ENCODE data around the gene PTTG1IP. TPM values are rescaled to one million over a fixed set of nuclear protein-coding genes. Genes with fewer than 3 reads are reported as not detected.

PTTG1IP gene
- total and polyA plus RNA-seq, 2 of the 13 experiments (the other 11 are each of a cell fraction or from before 2014, with no cell fraction given) = 161 to 700 TPM

DNA sequence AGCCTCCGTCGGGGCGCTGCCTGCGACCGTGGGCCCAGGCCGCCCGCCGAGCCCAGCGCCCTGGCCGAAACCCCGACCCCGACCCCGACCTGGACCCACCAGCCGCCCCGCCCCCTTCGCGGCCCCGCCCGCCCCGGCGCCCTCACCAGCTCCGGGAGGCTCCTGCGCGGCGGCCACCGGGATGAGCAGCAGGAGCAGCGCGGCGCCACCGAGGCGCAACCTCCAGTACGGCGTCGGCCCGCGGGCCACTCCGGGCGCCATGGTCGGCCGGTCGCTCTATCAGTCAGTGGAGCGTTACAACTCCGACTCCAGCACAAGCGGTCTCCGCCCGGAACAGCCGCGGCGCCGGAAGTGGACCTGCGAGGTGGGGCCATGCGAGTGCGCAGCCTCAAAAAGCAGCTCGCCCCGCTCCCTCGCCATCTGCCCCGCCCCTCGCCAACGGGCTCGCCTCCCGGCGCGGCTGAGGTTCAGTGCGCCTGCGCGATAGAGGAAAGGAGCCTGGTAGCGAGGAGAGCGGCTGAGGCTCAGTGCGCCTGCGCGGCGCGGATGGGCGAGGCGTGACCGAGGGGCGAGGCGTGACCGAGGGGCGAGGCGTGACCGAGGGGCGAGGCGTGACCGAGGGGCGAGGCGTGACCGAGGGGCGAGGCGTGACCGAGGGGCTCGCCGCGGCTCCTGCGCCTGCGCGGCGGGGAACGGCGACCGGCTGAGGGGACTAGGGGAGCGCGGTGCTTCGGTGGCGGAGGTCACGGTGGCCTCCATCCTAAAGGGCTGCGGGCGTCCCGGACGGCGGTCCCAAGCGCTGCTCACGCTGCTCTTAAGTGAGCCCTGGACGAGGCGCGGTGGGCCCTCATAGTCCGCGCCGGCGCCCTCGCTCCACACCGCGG, at the start of gene PTTG1IP (continued):
- TF ChIP-seq, protein P1, sequence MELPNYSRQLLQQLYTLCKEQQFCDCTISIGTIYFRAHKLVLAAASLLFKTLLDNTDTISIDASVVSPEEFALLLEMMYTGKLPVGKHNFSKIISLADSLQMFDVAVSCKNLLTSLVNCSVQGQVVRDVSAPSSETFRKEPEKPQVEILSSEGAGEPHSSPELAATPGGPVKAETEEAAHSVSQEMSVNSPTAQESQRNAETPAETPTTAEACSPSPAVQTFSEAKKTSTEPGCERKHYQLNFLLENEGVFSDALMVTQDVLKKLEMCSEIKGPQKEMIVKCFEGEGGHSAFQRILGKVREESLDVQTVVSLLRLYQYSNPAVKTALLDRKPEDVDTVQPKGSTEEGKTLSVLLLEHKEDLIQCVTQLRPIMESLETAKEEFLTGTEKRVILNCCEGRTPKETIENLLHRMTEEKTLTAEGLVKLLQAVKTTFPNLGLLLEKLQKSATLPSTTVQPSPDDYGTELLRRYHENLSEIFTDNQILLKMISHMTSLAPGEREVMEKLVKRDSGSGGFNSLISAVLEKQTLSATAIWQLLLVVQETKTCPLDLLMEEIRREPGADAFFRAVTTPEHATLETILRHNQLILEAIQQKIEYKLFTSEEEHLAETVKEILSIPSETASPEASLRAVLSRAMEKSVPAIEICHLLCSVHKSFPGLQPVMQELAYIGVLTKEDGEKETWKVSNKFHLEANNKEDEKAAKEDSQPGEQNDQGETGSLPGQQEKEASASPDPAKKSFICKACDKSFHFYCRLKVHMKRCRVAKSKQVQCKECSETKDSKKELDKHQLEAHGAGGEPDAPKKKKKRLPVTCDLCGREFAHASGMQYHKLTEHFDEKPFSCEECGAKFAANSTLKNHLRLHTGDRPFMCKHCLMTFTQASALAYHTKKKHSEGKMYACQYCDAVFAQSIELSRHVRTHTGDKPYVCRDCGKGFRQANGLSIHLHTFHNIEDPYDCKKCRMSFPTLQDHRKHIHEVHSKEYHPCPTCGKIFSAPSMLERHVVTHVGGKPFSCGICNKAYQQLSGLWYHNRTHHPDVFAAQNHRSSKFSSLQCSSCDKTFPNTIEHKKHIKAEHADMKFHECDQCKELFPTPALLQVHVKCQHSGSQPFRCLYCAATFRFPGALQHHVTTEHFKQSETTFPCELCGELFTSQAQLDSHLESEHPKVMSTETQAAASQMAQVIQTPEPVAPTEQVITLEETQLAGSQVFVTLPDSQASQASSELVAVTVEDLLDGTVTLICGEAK (IDR thresholded peaks at IDR 0.05) = no peak
- TF ChIP-seq, protein P1 (CRISPR knock-in tag; IDR thresholded peaks at IDR 0.05) = no peak; the same call in 1 of the 2 replicates
- TF ChIP-seq ZNF841 (CRISPR knock-in tag; IDR thresholded peaks at IDR 0.05; ENCODE audit: borderline replicate concordance) = no peak
- no peak for TF ChIP-seq CEBPG (CRISPR knock-in tag; IDR thresholded peaks at IDR 0.05)
- peak; percentile 76; the same call in 1 of the 2 replicates for TF ChIP-seq ZNF564 (CRISPR knock-in tag; IDR thresholded peaks at IDR 0.05)
- TF ChIP-seq ATF7-NPFF (CRISPR knock-in tag; IDR thresholded peaks at IDR 0.05; ENCODE audit: low read depth) = peak; percentile 50; the same call in 1 of the 2 replicates
- TF ChIP-seq U2AF2 (IDR thresholded peaks at IDR 0.05; ENCODE audit: low read depth, low read length) = no peak
- TF ChIP-seq, protein P2, sequence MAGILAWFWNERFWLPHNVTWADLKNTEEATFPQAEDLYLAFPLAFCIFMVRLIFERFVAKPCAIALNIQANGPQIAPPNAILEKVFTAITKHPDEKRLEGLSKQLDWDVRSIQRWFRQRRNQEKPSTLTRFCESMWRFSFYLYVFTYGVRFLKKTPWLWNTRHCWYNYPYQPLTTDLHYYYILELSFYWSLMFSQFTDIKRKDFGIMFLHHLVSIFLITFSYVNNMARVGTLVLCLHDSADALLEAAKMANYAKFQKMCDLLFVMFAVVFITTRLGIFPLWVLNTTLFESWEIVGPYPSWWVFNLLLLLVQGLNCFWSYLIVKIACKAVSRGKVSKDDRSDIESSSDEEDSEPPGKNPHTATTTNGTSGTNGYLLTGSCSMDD (CRISPR knock-in tag; IDR thresholded peaks at IDR 0.05) = no peak
- TF ChIP-seq REPIN1 (CRISPR knock-in tag; IDR thresholded peaks at IDR 0.05; ENCODE audit: borderline replicate concordance, low read depth) = no peak; the same call in 1 of the 2 replicates
- TF ChIP-seq CBFB (CRISPR knock-in tag; IDR thresholded peaks at IDR 0.05) = no peak; the same call in 1 of the 2 replicates
- no peak for TF ChIP-seq PAWR (CRISPR knock-in tag; IDR thresholded peaks at IDR 0.05; ENCODE audit: borderline replicate concordance)
- TF ChIP-seq NR2F6 (IDR thresholded peaks at IDR 0.05) = no peak
- 0 out of 2 replicates have a peak, but pooled peaks have one; percentile 18 for TF ChIP-seq NR2F6 (CRISPR knock-in tag; IDR thresholded peaks at IDR 0.05)
- peak; percentile 66; the same call in 1 of the 2 replicates for TF ChIP-seq MYC (CRISPR knock-in tag; IDR thresholded peaks at IDR 0.05; ENCODE audit: borderline replicate concordance)

Measured in HepG2 (cell line).